GM21619 (cell line): ENCODE measurements around the gene TNFSF9.

ENCODE experiments used
- ATAC-seq: cut with Tn5 transposase; IDR thresholded peaks from one replicate; pipeline ENCODE4 v1.9.1; 2021; ENCODE audit not compliant: unreplicated experiment

TNFSF9 gene

GRCh38 chr19:6530386-6531162 is at the start of gene TNFSF9:
TNFSF9 (plus strand) TSS chr19:6531026; CDS start chr19:6531037, 11 bp downstream.
- peak; percentile 25 for ATAC-seq

- ATAC-seq = peak; percentile 82
Measured at GRCh38 chr19:6481541-6482342, 49.1 kb upstream of the TNFSF9 start, which contains the start of gene DENND1C. DENND1C (minus strand) TSS chr19:6481787; CDS start chr19:6481695, 92 bp downstream.

- ATAC-seq = no peak
Measured at GRCh38 chr19:6482343-6482686, 48.5 kb upstream of the TNFSF9 start.

- ATAC-seq = no peak
Measured at GRCh38 chr19:6483235-6483634, 47.6 kb upstream of the TNFSF9 start.

DNA sequence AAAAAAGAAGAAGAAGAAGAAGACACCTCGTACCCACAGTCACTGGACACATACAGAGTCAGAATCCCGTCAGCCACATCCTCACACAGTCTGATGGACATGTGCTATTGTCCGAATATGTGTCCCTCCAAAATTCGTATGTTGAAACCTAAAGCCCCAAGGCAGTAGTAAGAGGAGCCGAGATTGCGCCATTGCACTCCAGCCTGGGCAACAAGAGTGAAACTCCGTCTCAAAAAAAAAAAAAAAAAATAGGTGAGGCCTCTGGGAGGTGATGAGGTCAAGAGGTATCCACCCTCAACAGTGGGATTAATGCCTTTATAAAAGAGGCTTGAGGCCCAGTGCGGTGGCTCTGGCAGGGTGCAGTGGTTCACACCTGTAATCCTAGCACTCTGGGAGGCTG is 46.6 kb upstream of the TNFSF9 start:
- no peak for ATAC-seq

- ATAC-seq = no peak
Measured at GRCh38 chr19:6484831-6485230, 46.0 kb upstream of the TNFSF9 start.

DNA sequence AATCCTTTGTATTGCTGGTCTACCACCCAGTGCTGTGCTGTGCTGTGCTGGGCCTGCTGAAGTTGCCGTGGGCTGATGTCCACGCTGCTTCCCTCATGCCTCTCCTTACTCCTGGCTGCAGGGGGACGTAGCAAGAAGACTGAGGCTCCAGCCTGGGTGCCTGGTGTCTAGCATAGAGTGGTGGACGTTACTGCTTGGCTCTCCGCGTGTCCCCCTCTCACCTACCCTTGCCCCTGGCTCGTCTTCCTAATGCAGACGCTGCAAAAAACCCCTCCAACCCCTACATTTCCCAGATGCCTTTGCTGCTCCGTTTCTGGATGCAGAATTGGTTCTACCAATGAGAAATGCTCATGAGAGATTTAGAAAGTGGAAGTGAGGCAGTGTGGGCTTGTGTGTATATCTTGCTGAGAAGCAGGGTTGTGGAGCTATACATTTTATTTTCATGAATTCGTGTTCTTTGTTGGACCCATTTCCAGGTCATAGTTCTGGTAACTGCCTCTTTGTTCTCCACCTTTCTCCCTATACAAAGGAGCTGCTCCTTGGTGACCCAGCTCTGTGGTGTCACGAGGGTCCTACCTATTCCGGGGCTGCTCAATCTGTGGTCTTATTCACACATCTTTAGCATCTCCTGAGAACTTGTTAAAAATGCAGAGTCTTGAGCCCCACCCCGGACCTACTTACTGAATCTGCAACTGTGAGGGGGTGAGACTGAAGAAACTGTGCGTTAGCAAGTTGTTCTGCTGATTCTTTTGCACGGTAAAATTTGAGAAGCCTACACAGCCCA is 41.4 kb upstream of the TNFSF9 start:
- no peak for ATAC-seq

DNA sequence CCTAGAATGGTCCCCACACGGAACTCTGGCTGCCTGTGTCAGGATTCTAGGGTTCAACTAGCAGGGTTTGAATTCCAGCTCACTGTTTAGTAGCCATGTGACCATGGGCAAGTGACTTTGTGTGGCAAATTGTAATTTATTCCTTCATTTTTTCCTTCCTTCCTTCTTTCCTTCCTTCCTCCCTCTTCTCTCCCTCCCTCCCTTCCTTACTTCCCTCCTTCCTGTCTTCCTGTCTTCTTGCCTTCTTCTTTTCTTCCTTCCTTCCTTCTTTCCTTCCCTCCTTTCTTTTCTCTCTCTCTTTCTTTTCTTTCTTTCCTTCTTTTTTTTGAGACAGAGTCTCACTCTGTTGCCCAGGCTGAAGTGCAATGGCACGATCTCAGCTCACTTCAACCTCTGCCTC is 40.7 kb upstream of the TNFSF9 start:
- ATAC-seq = no peak

- no peak for ATAC-seq
Measured at GRCh38 chr19:6491802-6492592, 38.8 kb upstream of the TNFSF9 start.

DNA sequence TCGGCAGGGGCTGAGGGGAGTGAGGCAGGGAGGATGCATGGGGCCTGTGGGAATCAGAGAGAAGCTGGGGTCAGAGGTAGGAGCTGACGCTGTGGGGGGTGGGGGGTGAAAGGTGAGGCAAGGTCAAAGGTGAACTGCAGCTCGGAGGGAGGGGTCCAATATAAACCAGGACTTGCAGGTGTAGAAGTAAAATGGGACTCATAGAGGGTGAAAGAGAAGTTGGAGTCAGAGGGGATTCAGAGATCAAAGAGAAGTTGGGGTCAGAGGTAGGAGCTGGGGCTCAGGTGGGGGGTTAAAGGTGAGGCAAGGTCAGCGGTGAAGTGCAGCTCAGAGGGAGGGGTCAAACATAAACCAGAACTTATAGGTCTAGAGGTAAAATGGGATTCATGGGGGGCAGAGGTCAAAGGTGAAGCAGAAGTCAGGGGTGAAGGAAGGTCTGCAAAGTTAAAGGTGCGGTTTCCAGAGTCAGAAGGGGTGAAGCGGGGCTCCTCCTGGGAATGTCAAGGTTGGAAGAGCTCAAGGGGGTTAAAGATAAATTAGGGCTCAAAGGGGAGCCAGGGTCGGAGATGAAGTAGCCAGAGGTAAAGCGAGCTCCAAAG is 36.3 kb upstream of the TNFSF9 start:
- ATAC-seq = no peak

- ATAC-seq = no peak
Measured at GRCh38 chr19:6495947-6496346, 34.9 kb upstream of the TNFSF9 start.

DNA sequence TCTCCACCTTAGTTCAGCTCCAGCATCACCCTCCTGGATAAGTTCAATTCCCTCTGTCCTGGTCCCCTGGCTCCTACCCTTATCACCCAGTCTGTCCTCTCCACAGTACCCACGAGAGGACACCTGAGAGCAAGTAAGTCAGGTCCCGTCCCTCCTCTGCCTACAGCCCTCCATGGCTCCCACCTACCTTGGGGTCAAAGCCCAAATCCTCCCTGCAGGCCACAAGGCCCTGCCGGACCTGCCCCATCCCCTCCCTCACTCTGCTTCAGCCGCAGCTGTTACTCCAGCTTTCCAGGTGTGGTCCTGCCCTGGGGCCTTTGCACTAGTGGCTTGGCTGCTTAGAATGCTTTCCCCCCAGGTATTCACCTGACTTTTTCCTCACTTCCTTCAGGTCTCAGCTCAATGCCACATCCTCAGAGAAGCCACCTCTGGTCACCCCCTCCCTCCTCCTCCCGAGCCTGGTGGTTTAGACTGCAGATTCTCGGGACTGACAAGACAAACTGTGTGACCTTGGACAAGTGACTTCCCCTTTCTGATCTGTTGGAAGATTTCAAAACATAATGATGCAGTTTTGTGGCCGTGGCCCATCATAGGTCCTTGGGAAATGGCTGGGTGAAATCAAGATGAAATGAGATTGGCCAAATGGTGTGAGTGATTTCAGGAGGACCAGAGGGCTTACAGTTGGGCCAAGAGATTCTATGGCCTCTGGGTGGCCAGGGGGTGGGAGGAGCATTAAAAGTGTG is 32.4 kb upstream of the TNFSF9 start:
- ATAC-seq = no peak

GRCh38 chr19:6499052-6499790 is 31.6 kb upstream of the TNFSF9 start:
- no peak for ATAC-seq

GRCh38 chr19:6500837-6501739 is 29.7 kb upstream of the TNFSF9 start:
- no peak for ATAC-seq

GRCh38 chr19:6501740-6502648 is 28.8 kb upstream of the TNFSF9 start, which contains the start of gene TUBB4A:
TUBB4A (minus strand) TSS chr19:6502309; CDS start chr19:6502212, 97 bp downstream.
- ATAC-seq = no peak

DNA sequence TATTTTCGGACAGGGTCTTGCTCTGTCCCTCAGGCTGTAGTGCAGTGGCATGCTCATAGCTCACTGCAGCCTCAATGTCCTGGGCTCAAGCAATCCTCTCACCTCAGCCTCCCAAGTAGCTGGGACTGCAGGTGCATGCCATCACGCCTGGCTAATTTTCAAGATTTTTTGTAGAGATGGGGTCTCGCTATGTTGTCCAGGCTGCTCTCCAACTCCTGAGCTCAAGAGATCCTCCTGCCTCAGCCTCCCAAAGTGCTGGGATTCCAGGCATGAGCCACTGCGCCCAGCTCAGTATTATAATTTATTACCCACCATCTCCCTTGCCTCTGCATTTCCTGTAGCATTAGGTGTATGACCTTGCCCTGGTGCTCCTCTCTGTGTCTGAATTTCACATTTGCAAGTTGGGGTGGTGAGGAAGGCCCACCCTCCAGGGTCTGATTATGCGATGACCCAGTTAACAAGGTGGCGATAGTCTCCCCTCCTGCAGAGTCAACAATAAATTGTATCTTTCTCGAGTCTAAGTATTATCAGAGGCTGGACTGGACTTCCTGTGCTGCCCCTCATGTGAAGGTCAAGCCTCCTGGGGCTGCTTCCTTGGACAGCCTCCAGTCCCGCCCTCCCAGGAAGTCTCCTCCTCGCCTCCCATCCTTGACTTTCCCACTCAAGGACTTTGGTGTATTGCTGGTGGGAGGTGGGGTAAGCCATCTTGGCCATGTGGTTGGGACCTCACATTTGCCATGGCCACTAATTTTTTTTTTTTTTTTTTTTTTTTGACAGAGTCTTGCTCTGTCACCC is 27.2 kb upstream of the TNFSF9 start:
- ATAC-seq = no peak
